OCI-LY1 (cell line): ENCODE results near the gene CFAP97D2.

Experiments used
- CTCF ChIP-seq: fragments of 200-600 bp; sonication (generic), shearing (Covaris generic); IDR thresholded peaks from 2 replicates; pipeline ENCODE4 v1.5.1; 2017; ENCODE audit warnings: mild to moderate bottlenecking, antibody characterized with exemption, low read length, moderate library complexity, mixed read lengths
- EZH2 ChIP-seq: fragments of 200-600 bp; sonication (generic), shearing (Covaris generic); IDR thresholded peaks from 2 replicates; pipeline ENCODE4 v1.8.0; 2017; ENCODE audit warnings: borderline replicate concordance, mixed run types, mild to moderate bottlenecking, antibody characterized with exemption, low read length, moderate library complexity, mixed read lengths

GRCh38 chr13:114230575-114230974 is 51.5 kb downstream of the CFAP97D2 start:
- no peak for TF ChIP-seq EZH2
- TF ChIP-seq CTCF = no peak
